HepG2 (cell line): ENCODE data around the gene PMFBP1. TPM values are rescaled to one million over a fixed set of nuclear protein-coding genes. Genes with fewer than 3 reads are reported as not detected.

Source experiments
- ATAC-seq: fragments of 200-7000 bp; cut with Tn5 transposase; 3 replicates; pipeline ENCODE4 v1.9.1; 2020; ENCODE audit warnings: mild to moderate bottlenecking, moderate library complexity
- BruUV-seq: library from RNA; stranded (reverse); fragments of 400-500 nt; replicated peaks from 2 replicates; lab custom pipeline; 2021; lab: Mats Ljungman, UMichigan
- CTCF ChIA-PET: fragments of 300-600 bp; formaldehyde crosslinking; extraction: SDS; loops from one replicate; lab custom pipeline; 2021; ENCODE audit warnings: low total read pairs, inconsistent platforms, low intra/inter-chr PET ratio; lab: Yijun Ruan, JAX
- POLR2A ChIA-PET: fragments of 350-600 bp; sonication (Branson Sonifier 250); formaldehyde crosslinking; loops from one replicate; lab custom pipeline; 2020; ENCODE audit warnings: antibody characterized with exemption, inconsistent platforms; lab: Yijun Ruan, JAX
- DNase-seq: peaks from one replicate; pipeline ENCODE4 v3.0.0-alpha.2; 2015; ENCODE audit warnings: low spot score
- FAIRE-seq: peaks from 3 replicates; lab custom pipeline; 2011; peaks lifted over from hg19 to GRCh38; lab: Jason Lieb, UNC
- H2AFZ ChIP-seq: one replicate; pipeline ENCODE4 v1.6.1; 2011; ENCODE audit warnings: low read length, inconsistent platforms
- H3K27ac ChIP-seq: fragments of 300-600 bp; 3 replicates; pipeline ENCODE4 v1.8.0; 2011; ENCODE audit warnings: mixed run types, mild to moderate bottlenecking, mixed read lengths, low read length, inconsistent platforms; ENCODE audit not compliant: insufficient read depth; ENCODE audit errors: extremely low read length
- H3K27me3 ChIP-seq, 2 experiments: fragments of 200-600 bp in 1 of 2; 2 replicates in 1 of 2; 3 replicates in 1 of 2; pipeline versions ENCODE4 v1.6.0 to v1.8.0; 2011; ENCODE audit warnings: low read length in 2 of 2, mild to moderate bottlenecking in 2 of 2, moderate library complexity in 2 of 2, inconsistent platforms in 1 of 2; ENCODE audit not compliant: insufficient read depth in 2 of 2, control insufficient read depth in 1 of 2
- H3K36me3 ChIP-seq, 2 experiments: fragments of 200-600 bp in 1 of 2; replicated peaks in 1 of 2; 2 replicates in 1 of 2; 3 replicates in 1 of 2; pipeline versions ENCODE4 v1.5.1 to v1.8.0; 2011; ENCODE audit warnings: low read length in 2 of 2, inconsistent platforms in 1 of 2; ENCODE audit not compliant: insufficient read depth in 2 of 2, control insufficient read depth in 1 of 2
- H3K4me1 ChIP-seq: 2 replicates; pipeline ENCODE4 v1.5.1; 2012; ENCODE audit warnings: low read length, inconsistent platforms; ENCODE audit not compliant: insufficient read depth
- H3K4me2 ChIP-seq: 2 replicates; pipeline ENCODE4 v1.6.0; 2011; ENCODE audit warnings: low read depth, low read length, inconsistent platforms
- H3K4me3 ChIP-seq, 3 experiments: fragments of 200-600 bp in 1 of 3; sonication (generic), shearing (Covaris generic) in 1 of 3; replicated peaks in 1 of 3; 2 replicates each; pipeline ENCODE4 v1.5.1; 2011 to 2016; ENCODE audit warnings: low read length in 3 of 3, inconsistent platforms in 2 of 3, low read depth in 2 of 3, mild to moderate bottlenecking in 2 of 3, control low read depth in 1 of 3, mixed read lengths in 1 of 3; ENCODE audit not compliant: insufficient read depth in 1 of 3
- H3K79me2 ChIP-seq: one replicate; pipeline ENCODE4 v1.6.1; 2011; ENCODE audit warnings: low read length, inconsistent platforms; ENCODE audit not compliant: insufficient read depth
- H3K9ac ChIP-seq: 2 replicates; pipeline ENCODE4 v1.6.0; 2011; ENCODE audit warnings: mild to moderate bottlenecking, low read depth, low read length, inconsistent platforms; ENCODE audit not compliant: insufficient read depth
- H3K9me3 ChIP-seq: 2 replicates; pipeline ENCODE4 v1.5.1; 2012; ENCODE audit warnings: mild to moderate bottlenecking, low read length
- H4K20me1 ChIP-seq: 2 replicates; pipeline ENCODE4 v1.6.0; 2011; ENCODE audit warnings: inconsistent platforms, mild to moderate bottlenecking, low read length, moderate library complexity; ENCODE audit not compliant: insufficient read depth
- CENPX ChIP-seq: sonication (generic); formaldehyde crosslinking; IDR thresholded peaks from 2 replicates; pipeline ENCODE4 v1.9.0; 2021; ENCODE audit warnings: mild to moderate bottlenecking, missing genetic modification reagents, moderate library complexity
- DNMT3B ChIP-seq: conservative IDR thresholded peaks from 2 replicates; pipeline ENCODE4 v1.6.1; 2016; ENCODE audit warnings: missing biosample characterization, control low read depth
- FOXJ3 ChIP-seq: sonication (generic); formaldehyde crosslinking; IDR thresholded peaks from 2 replicates; pipeline ENCODE4 v1.4.0; 2020; ENCODE audit warnings: missing genetic modification reagents, mild to moderate bottlenecking, borderline replicate concordance
- KAT8 ChIP-seq: IDR thresholded peaks from 2 replicates; pipeline ENCODE4 v1.6.1; 2016; ENCODE audit warnings: missing genetic modification reagents, missing compliant biosample characterization
- NCOR1 ChIP-seq: fragments of 200-600 bp; sonication (generic); IDR thresholded peaks from 2 replicates; pipeline ENCODE4 v1.7.0; 2017; ENCODE audit warnings: antibody characterized with exemption, low read length, borderline replicate concordance
- NR1H2 ChIP-seq: sonication (generic); formaldehyde crosslinking; IDR thresholded peaks from 2 replicates; pipeline ENCODE4 v1.8.1; 2022; ENCODE audit warnings: low read depth, missing genetic modification reagents, borderline replicate concordance
- ZMYM4 ChIP-seq: sonication (generic); formaldehyde crosslinking; IDR thresholded peaks from 2 replicates; pipeline ENCODE4 v1.8.1; 2023; ENCODE audit warnings: mild to moderate bottlenecking, missing genetic modification reagents
- ZNF550 ChIP-seq: sonication (generic); formaldehyde crosslinking; IDR thresholded peaks from 2 replicates; pipeline ENCODE4 v1.4.0; 2020; ENCODE audit warnings: mild to moderate bottlenecking, missing genetic modification reagents, borderline replicate concordance
- WGBS: methylation state at CpG from one replicate; pipeline ENCODE4 v1.1.6; 2017; ENCODE audit warnings: low lambda C conversion rate; 5-methylcytosine and 5-hydroxymethylcytosine counted together
- in situ Hi-C: cut with HindIII; loops from 2 replicates; pipeline ENCODE4 v1.10.0; 2017; ENCODE audit warnings: low pct_unique_long_range_greater_than_20kb; ENCODE audit not compliant: extremely low pct_ligation_motif_present
- intact Hi-C: fragments of 100-400 bp; cut with micrococcal nuclease; formaldehyde crosslinking; loops from one replicate; pipeline ENCODE4 v1.10.0; 2022; ENCODE audit not compliant: unreplicated experiment
- polyA plus RNA-seq, 8 experiments: library from polyadenylated mRNA; depleted of rRNA in 3 of 8; stranded (reverse) in 7 of 8; unstranded in 1 of 8; fragments of >200 nt; fragmentation: Illumina TruSeq in 4 of 8; extraction: Trizol in 4 of 8; gene quantifications; 2 replicates each; pipeline versions ENCODE4 v1.2.1 to v1.2.3, GENCODE V29; 2011 to 2016; ENCODE audit warnings: low read depth in 4 of 8, missing spikeins in 1 of 8, mixed read lengths in 1 of 8; ENCODE audit not compliant: insufficient read depth in 1 of 8
- total RNA-seq, 5 experiments: library from RNA; depleted of rRNA; stranded (reverse); fragments of >200 nt; fragmentation: Illumina TruSeq; extraction: Trizol; gene quantifications; 2 replicates each; pipeline ENCODE4 v1.2.3, GENCODE V29; 2016; ENCODE audit warnings: low read depth in 1 of 5
- TF ChIP-seq, protein P1 (sequence below): sonication (generic); formaldehyde crosslinking; IDR thresholded peaks from 2 replicates; pipeline ENCODE4 v1.5.1; 2020; ENCODE audit warnings: mild to moderate bottlenecking, missing genetic modification reagents, borderline replicate concordance

The PMFBP1 gene
- total and polyA plus RNA-seq, 2 of the 13 experiments (the other 11 are each of a cell fraction or from before 2014, with no cell fraction given) = 1.9 to 3.8 TPM

GRCh38 chr16:72139908-72140307 lies 32.0 kb downstream of the PMFBP1 start:
- Histone ChIP-seq H3K36me3 (no peaks in the 10 kb centered on the region), H3K9me3 (no peaks in the 10 kb centered on the region), H3K4me2 (no peak overlapping the region), H3K27ac (no peak overlapping the region), H3K27me3 (no peaks in the 10 kb centered on the region), H4K20me1 (no peaks in the 10 kb centered on the region), H3K79me2 (no peaks in the 10 kb centered on the region), H3K9ac (no peak overlapping the region), H3K4me3 (no peak overlapping the region), H3K4me1 (peaks cover 16% of the 10 kb centered on the region), H2AFZ (no peak overlapping the region)
- TF ChIP-seq NCOR1 = no peak
- TF ChIP-seq, protein P1, sequence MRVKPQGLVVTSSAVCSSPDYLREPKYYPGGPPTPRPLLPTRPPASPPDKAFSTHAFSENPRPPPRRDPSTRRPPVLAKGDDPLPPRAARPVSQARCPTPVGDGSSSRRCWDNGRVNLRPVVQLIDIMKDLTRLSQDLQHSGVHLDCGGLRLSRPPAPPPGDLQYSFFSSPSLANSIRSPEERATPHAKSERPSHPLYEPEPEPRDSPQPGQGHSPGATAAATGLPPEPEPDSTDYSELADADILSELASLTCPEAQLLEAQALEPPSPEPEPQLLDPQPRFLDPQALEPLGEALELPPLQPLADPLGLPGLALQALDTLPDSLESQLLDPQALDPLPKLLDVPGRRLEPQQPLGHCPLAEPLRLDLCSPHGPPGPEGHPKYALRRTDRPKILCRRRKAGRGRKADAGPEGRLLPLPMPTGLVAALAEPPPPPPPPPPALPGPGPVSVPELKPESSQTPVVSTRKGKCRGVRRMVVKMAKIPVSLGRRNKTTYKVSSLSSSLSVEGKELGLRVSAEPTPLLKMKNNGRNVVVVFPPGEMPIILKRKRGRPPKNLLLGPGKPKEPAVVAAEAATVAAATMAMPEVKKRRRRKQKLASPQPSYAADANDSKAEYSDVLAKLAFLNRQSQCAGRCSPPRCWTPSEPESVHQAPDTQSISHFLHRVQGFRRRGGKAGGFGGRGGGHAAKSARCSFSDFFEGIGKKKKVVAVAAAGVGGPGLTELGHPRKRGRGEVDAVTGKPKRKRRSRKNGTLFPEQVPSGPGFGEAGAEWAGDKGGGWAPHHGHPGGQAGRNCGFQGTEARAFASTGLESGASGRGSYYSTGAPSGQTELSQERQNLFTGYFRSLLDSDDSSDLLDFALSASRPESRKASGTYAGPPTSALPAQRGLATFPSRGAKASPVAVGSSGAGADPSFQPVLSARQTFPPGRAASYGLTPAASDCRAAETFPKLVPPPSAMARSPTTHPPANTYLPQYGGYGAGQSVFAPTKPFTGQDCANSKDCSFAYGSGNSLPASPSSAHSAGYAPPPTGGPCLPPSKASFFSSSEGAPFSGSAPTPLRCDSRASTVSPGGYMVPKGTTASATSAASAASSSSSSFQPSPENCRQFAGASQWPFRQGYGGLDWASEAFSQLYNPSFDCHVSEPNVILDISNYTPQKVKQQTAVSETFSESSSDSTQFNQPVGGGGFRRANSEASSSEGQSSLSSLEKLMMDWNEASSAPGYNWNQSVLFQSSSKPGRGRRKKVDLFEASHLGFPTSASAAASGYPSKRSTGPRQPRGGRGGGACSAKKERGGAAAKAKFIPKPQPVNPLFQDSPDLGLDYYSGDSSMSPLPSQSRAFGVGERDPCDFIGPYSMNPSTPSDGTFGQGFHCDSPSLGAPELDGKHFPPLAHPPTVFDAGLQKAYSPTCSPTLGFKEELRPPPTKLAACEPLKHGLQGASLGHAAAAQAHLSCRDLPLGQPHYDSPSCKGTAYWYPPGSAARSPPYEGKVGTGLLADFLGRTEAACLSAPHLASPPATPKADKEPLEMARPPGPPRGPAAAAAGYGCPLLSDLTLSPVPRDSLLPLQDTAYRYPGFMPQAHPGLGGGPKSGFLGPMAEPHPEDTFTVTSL (CRISPR knock-in tag) = no peak
- no peak for TF ChIP-seq KAT8 (CRISPR knock-in tag)
- TF ChIP-seq DNMT3B (CRISPR knock-in tag) = no peak
- no peak for TF ChIP-seq FOXJ3 (CRISPR knock-in tag)
- TF ChIP-seq NR1H2 = no peak
- TF ChIP-seq CENPX (CRISPR knock-in tag) = no peak
- TF ChIP-seq ZMYM4 (CRISPR knock-in tag) = no peak
- TF ChIP-seq ZNF550 (CRISPR knock-in tag) = no peak
- CTCF ChIA-PET = no interaction called here
- POLR2A ChIA-PET = no interaction called here
- WGBS = 99% methylated on average over 2 of the region's 2 CpGs
- intact Hi-C loops (no loop called here), in situ Hi-C loops (no loop called here)
- no peak for ATAC-seq
- no peak for DNase-seq
- no TSS peak for BruUV-seq
- no peak for FAIRE-seq
